NCI-H82 treated with DMSO at 0.1 percent for 48 hours (cell line): Measurements from ENCODE around the gene CENPP.
"Not testable (repeated sequence)": the region's sequence is repeated elsewhere in the genome, so short reads cannot be mapped to it uniquely, and the experiment has no call there.

Experiments used
- DNase-seq: peaks from one replicate; lab custom pipeline; 2025; ENCODE audit not compliant: unreplicated experiment; lab: John Stamatoyannopoulos, UW

CENPP gene

DNA sequence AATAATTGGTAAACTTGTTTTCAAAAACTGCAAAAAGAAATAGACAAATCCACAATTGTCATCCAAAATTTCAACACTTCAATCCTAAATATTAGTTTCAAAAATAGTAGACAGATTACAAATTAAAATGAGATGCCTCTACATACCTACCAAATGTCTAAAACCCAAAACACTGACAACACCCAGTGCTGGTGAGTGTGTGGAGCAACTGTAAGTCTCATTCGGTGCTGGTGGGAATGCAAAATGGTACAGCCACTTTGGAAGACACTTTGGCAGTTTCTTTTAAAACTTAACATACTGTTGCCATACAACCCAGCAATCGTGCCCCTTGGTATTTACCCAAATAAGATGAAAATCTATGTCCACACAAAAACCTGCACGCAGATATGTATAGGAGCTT lies 203.4 kb downstream of the CENPP start:
- DNase-seq, result no peak

GRCh38 chr9:92530893-92531292 lies 205.1 kb downstream of the CENPP start:
- DNase-seq, result no peak

- no peak for DNase-seq
These were observed 208.5 kb downstream of the CENPP start for GRCh38 chr9:92534204-92534603.

DNA sequence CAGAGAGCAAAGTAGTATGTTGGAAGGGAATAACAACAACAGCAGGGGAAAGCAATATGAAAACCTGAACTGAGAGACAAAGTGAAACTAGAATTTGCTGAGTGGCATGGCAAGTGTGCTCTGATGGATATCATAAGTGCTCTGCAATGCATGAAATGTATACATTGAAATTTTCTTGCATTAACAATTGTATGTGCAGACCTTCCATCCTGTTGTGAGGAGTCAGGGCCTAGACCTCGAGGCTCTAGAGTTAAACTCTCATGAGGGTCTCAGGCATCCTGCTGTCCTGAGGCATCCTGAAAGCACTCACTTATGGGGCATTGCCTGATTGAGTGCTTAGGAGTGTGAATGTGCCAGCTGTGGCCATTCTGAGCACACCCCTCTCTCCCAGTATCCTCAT lies 208.9 kb downstream of the CENPP start:
- no peak for DNase-seq

DNA sequence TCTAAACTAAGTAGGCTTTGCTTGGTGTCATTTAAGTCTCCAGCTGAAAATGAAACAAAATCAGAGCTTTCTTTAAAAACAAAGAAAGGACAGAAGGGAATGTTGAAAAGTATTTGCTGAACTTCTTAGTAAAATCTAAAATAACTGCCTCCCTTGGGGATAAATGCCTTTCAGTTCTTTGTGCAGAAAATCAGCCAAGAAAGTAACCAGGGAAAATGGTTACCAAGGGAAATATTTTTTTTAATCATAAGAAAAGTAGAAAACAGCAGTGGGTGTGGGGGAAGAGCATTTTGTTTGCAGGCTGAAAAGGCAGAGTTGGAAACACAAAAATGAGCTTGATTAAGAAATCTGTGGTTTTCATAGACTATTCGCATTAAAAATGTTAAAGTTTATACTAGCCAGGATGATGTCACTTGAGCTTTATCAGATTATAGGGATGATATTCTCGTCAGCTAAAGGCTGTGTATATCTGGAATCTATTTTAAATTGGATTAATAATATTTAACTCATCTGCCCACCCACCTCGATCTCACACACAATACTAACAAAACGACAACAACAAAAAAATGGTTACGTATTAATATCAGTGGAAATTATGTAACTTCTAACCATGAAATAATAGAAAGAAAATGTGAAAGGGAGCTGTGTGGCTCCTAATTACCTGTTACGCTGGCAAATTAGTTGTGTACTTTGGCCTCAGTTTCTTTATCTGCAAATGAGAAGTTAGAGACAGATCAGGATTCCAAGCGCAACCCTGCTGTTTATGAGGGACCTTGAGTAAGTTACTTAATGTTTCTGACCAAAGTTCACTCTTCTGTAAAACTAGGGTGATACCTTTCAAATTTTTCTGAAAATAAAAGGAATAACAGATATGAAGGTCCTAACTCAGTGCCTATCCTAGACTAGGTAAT lies 210.4 kb downstream of the CENPP start, which contains the start of gene ECM2:
TSS of gene ECM2 (minus strand) at position 51 of the 911 bp plus-strand sequence. CDS start 13,124 bp downstream, outside the sequence.
- DNase-seq, result no peak

- DNase-seq, result no peak
These were observed 212.8 kb downstream of the CENPP start for GRCh38 chr9:92538541-92538940.

DNA sequence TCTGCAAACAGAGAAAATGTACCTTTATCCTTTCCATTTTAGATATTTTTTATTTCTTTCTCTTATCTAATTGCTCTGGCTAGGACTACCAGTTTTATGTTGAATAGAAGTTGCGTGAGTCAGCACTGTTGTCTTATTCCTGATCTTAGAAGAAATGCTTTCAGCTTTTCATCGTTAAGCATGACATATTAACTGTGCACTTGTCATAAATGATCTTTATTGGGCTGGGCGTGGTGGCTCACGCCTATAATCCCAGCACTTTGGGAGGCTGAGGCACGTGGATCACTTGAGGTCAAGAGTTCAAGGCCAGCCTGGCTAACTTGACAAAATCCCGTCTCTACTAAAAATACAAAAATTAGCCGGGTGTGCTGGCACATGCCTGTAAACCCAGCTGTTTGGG lies 218.2 kb downstream of the CENPP start:
- DNase-seq, result no peak

- no peak for DNase-seq
These were observed 219.3 kb downstream of the CENPP start for GRCh38 chr9:92545002-92545510.

GRCh38 chr9:92547356-92547755 lies 221.6 kb downstream of the CENPP start:
- DNase-seq, result no peak

GRCh38 chr9:92550765-92551164 lies 225.0 kb downstream of the CENPP start:
- DNase-seq, result no peak

- DNase-seq, result no peak
These were observed 233.0 kb downstream of the CENPP start for GRCh38 chr9:92558612-92559374.

GRCh38 chr9:92561374-92562330 lies 235.9 kb downstream of the CENPP start:
- DNase-seq, result no peak

GRCh38 chr9:92562461-92562967 lies 236.8 kb downstream of the CENPP start:
- no peak for DNase-seq

DNA sequence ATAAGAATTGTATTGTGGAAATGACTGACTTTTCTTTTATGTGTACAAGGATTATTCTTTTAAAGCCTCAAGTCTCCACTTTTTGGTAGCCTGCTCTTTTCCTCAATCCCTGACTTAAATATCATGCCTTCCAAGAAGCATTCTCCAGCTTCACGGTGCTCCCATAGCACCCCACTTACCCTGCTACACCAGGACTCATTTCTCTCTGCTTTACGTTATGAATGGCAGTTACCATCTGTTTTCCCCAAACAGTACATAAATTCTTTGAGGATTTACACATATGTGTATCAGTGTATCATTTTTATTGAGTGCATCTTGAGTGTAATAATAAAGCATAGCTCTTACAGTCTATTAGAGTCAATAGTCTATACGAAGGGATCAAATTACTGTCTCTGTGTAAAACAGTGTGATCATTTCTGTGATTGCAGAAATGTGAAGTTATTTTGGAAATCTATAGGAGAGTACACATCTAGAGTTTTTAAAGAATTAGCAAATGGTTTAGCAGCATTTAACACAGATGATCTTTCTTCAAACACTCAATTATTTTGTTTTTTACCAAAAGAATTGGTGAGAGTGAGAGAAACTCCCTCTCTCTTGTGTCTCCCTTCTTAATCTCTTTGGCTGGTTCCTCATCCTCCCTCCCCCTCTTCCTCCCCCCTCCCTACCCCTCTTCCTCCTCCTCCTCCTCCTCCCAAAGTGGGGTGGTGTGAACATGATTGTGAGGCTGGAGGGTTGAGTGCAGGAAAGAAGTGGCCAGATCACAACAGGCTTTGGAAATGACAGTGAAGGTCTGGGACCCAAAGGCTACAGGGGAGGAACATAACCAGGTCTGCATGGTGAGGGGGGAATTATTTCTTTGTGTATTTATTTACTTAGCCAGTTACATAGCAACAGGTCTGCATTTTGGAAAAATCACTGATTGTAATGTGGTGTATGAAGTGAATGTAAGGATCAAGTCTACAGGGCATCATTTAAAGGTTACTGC lies 237.7 kb downstream of the CENPP start:
- DNase-seq, result no peak

DNA sequence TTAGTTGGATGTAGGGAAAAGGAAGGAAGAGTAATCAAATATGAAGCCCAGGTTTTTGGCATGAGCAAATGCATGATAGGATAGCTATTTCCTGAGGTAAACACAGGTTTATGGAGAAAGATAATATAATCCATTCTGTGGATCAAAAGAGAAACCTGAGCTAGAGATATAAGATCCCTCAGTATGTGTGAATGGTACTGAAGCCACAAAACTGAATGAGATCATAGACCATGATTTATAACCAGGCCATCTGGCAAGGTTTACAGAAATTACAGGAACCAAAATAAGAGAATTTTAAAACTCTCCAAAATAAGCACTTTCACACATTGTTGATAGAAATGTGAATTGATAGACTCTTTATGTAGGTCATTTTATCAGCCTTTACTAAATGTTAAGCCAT lies 238.8 kb downstream of the CENPP start:
- DNase-seq, result no peak

GRCh38 chr9:92564982-92565381 lies 239.2 kb downstream of the CENPP start:
- no peak for DNase-seq

GRCh38 chr9:92571871-92572270 lies 246.1 kb downstream of the CENPP start:
- DNase-seq, result not testable (repeated sequence)

- DNase-seq, result not testable (repeated sequence)
These were observed 247.9 kb downstream of the CENPP start for GRCh38 chr9:92573612-92574011.

DNA sequence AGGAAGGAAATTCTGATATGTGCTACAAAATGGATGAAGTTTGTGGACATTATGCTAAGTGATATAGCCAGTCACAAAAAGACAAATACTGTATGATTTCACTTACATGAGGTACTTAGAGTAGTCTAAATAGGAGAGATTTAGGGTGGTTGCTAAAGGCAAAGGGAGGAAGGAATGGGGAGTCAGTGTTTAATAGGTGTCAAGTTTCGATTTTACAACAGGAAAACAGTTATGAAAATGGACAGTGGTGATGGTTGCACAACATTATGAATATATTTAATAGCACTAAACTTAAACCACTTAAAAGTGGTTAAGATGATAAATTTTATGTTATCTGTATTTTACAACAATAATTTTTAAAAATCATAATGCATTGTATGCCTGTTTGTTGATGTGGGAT lies 250.4 kb downstream of the CENPP start:
- no peak for DNase-seq
